PC-9 (cell line): ENCODE data around the gene TULP4.

Source experiments
- EZH2 ChIP-seq: fragments of 200-600 bp; sonication (generic); IDR thresholded peaks from 2 replicates; pipeline ENCODE4 v1.8.0; 2017; ENCODE audit warnings: antibody characterized with exemption, low read depth
- TF ChIP-seq, protein P1 (sequence below): fragments of 200-600 bp; sonication (generic); conservative IDR thresholded peaks from 2 replicates; pipeline ENCODE4 v1.6.1; 2017; ENCODE audit warnings: mixed run types, antibody characterized with exemption, mild to moderate bottlenecking, moderate library complexity

DNA sequence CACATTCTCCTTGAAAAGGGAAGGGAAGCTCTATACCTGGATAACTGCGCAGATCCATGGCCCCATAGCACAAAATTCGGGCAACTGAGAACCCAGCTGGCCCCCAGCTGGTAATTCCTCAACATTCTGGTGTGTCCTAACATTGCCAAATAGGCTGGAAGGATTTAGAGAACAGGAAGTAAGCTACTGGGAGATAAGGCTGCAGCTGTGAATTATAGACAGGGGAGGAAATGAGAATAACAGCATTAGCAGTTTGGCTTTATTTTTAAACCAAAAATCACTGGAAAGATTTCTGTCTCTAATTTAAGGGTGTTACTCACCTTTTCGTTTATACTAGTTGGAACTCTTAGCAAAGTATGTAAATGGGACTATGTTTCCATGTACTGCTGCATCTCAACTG, 97.2 kb downstream of the TULP4 start:
- TF ChIP-seq, protein P1, sequence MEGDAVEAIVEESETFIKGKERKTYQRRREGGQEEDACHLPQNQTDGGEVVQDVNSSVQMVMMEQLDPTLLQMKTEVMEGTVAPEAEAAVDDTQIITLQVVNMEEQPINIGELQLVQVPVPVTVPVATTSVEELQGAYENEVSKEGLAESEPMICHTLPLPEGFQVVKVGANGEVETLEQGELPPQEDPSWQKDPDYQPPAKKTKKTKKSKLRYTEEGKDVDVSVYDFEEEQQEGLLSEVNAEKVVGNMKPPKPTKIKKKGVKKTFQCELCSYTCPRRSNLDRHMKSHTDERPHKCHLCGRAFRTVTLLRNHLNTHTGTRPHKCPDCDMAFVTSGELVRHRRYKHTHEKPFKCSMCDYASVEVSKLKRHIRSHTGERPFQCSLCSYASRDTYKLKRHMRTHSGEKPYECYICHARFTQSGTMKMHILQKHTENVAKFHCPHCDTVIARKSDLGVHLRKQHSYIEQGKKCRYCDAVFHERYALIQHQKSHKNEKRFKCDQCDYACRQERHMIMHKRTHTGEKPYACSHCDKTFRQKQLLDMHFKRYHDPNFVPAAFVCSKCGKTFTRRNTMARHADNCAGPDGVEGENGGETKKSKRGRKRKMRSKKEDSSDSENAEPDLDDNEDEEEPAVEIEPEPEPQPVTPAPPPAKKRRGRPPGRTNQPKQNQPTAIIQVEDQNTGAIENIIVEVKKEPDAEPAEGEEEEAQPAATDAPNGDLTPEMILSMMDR: no peak
- no peak for TF ChIP-seq EZH2
